Cerebellar cortex (tissue), 1 donor: ENCODE data around the gene HSPB7.
A peak's percentile ranks its signal among the peaks of the same experiment; 100 is the strongest.
"Not testable (repeated sequence)": the region's sequence is repeated elsewhere in the genome, so short reads cannot be mapped to it uniquely, and the experiment has no call there.

ENCODE experiments used
- DNase-seq: peaks from one replicate; pipeline ENCODE4 v3.0.0-alpha.2; 2015; ENCODE audit warnings: low spot score

The HSPB7 gene

DNA sequence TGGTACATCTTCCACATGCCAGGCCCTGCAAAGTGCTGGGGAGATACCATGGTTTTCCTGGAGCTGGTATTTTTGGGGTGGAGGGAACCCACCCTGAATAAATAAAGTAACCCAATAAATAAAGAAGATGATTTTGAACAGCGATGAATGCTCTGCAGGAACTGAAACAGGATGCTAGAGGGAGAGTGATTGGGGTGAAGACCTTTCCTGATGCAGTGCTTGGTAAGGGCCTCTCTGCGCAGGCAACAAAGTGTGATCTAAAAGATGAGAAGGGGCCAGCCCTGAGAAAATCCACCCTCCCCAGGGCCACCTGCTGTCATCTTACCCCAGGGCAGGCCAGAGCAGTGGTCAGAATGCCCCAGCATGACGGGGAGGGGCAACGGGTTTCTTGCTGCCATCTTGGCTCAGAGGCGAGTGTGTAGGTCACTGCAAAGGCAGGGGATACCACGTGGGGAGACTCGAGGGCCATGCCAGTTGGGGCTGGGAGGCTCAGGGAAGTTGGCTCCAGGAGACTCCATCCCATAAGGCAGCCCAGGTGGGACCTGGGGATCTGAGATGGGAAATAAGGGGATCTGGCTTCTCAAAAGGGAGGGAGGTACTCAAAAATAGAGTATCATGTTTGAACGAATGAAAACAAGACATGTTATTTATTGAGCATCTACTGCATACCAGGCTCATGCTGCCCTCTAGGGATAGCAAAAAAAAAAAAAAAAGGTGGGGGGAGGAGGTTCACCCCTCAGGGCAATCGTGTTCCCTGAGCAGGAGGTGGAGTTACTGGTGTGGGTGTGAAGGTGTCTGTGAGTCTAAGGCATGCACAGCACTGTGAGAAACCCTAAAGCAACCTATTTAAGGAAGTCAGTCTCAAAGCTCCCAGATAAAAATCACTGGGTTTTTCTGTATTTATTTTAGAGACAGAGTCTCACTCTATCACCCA lies 11.0 kb downstream of the HSPB7 start:
- DNase-seq: no peak

DNA sequence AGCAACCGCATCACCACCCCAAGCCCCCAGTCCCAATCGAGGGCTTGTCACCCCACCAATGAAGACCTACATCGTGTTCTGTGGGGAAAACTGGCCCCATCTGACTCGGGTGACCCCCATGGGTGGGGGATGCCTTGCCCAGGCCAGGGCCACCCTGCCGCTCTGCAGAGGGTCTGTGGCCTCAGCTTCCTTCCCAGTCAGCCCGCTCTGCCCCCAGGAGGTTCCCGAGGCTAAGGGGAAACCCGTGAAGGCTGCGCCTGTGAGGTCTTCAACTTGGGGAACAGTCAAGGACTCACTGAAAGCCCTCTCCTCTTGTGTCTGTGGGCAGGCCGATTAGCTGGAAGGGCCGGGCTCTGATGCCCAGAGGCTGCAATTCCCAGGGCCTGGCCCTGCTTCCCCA lies 11.8 kb downstream of the HSPB7 start:
- DNase-seq: no peak

DNA sequence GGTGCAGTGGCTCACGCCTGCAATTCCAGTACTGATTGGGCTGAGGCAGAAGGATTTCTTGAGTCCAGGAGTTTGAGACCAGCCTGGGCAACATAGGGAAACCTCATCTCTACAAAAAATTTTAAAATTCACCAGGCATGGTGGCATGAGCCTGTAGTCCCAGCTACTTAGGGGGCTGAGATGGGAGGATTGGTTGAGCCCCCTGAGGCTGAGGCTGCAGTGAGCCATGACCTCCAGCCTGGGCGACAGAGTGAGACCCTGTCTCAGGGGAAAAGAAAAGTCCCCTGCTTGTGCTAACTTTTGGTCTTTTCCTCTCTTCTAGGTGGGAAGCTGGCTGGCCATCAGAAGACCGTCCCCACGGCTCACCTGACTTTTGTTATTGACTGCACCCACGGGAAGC lies 12.2 kb downstream of the HSPB7 start:
- no peak for DNase-seq

DNA sequence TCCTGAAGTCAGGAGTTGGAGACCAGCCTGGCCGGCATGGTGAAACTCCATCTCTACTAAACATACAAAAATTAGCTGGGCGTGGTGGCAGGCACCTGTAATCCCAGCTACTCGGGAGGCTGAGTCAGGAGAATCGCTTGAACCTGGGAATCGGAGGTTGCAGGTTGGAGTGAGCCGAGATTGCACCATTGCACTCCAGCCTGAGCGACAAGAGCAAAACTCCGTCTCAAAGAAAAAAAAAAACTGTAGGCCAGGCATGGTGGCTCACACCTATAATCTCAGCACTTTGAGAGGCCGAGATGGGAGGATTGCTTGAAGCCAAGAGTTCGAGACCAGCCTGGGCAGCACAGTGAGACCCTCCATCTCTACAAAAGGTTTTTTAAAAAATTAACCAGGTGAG lies 16.6 kb downstream of the HSPB7 start:
- not testable (repeated sequence) for DNase-seq

DNA sequence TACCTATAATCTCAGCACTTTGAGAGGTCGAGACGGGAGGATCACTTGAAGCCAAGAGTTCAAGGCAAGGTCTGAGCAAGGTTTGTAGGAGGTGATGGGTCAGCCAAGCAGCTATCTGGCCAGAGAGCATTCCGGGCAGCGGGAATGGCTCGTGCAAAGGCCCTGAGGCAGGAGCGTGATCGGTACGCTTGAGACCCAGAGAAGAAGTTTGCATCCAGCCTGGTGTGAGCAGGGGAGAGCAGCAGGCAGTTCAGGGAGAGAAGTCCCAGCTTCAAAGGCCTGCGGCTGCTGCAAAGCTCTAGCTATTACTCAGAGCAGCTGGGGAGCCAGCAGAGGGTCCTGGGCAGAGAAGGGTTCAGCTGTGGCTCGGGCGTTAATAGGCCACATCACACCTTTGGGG lies 18.9 kb downstream of the HSPB7 start:
- no peak for DNase-seq

DNA sequence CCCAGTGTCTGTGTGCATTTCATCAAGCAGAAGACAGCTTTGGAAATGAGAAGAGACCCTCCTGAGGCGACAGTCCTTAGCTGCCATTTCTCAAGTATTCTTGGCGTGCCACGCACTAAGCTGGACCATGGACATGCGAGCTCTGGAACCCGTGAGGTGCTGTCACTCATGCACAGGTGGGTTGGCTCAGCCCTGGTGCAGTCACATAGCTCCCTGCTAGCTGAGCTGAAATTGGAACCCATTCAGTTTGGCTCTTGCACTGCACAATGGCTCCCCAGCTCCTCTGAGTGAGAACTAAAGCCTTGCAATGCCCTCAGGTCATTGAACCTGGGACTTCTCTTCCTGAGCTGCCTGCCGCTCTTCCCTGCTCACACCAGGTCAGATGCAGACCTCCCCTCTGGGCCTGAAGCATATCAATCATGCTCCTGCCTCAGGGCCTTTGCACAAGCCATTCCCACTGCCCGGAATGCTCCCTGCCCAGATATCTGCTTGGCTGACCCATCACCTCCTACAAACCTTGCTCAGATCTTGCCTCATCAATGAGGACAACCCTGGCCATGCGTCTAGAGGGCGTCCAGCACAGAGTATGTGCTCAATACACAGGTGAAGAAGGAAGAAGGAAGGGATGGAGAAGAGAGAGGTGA lies 20.1 kb downstream of the HSPB7 start:
- DNase-seq: no peak

DNA sequence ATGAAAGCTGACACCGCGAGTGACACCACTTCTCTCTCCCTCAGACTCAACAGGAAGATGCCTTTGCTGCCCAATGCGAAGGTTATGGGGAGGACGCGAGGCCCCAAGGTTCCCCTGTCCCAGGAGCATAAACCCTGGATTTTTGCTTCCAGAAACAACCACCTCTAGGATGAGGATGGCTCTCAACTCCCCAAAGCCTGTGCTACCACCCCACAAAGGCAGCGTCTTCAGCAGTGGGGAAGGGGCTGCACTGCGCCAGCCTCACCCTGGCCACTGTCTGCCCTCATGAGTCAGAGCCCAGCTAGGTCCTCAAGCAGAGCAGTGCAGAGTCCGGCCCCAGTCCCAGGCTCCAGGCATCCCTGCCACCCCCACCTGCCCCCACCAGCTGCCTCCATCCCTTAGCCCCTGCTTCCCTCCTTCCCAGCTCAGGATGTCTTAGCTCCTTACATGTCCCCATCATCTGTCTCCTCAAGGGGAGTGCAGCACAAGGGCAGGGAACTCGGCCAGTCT lies 20.7 kb downstream of the HSPB7 start:
- DNase-seq: no peak

DNA sequence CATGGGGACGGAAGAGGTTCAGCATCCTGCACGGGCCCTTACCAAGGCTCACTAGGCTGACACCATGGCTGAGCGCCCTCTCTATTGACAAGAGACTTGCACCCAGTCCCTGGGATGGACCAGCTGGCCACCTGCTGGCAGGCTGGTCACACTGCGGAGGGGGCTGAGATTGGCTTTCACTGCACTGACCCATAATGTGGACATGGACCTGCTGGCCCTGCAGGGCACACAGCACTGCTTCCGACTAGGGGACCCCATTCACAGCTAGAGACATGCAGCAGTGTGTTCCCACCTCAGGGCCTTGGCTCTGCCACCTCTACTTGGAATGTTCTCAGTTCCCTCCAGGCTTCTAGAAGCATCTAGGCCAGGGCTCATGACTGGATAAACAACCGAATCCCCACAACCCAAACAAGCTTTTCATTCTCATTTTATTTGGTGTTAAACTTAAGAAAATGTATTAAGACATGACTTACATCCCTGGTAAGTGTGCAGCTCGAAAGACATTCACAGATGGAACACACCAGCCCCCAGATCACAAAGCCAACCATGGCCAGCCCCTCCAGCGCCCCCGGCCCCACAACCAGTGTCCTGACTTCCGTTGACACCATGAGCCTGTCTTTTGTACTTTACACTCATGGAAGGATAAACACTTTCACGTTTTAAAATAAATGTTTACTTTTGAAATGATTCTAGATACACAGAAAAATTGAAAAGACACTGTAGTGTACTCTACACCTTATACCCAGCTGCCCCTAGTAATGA lies 23.1 kb downstream of the HSPB7 start:
- DNase-seq: peak; percentile 31

DNA sequence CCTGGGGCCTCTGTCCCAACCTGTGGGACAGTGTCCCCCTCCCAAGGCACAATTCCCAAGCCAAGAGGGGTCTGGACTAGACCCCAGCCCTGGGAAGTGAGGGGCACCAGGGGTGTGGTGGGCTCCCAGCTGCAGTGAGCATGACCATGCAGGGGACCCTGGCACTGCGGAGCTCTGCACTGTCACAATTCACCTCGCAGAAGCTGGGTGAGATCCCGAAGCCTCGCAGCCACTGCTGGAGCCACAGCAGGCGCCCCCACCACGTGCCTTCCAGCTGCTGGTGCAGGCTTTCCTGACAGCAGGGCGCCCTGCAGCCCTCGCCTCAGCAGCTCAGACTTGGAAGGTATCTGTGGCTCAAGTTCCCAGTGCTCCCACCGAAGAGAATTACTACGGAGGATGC lies 23.8 kb downstream of the HSPB7 start:
- no peak for DNase-seq

DNA sequence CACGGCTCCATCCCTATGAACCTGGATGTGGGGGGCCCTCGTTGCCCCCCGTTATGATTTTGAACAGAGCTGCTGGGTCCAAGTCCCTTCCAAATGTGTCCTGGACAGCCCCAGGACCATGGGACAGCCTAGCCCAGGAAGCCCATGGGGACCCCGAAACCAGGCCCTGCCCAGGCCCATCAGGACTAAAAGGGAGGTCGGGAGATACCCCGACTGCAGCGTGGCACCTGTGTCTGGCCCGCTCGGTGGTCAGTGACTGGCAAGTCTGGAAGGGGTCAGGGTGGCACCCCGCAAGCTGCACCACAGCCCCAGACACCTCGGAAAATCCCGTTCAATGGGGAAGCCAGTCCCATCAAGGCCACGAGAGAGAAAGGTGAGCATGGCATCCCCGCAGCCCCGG lies 24.2 kb downstream of the HSPB7 start:
- no peak for DNase-seq

DNA sequence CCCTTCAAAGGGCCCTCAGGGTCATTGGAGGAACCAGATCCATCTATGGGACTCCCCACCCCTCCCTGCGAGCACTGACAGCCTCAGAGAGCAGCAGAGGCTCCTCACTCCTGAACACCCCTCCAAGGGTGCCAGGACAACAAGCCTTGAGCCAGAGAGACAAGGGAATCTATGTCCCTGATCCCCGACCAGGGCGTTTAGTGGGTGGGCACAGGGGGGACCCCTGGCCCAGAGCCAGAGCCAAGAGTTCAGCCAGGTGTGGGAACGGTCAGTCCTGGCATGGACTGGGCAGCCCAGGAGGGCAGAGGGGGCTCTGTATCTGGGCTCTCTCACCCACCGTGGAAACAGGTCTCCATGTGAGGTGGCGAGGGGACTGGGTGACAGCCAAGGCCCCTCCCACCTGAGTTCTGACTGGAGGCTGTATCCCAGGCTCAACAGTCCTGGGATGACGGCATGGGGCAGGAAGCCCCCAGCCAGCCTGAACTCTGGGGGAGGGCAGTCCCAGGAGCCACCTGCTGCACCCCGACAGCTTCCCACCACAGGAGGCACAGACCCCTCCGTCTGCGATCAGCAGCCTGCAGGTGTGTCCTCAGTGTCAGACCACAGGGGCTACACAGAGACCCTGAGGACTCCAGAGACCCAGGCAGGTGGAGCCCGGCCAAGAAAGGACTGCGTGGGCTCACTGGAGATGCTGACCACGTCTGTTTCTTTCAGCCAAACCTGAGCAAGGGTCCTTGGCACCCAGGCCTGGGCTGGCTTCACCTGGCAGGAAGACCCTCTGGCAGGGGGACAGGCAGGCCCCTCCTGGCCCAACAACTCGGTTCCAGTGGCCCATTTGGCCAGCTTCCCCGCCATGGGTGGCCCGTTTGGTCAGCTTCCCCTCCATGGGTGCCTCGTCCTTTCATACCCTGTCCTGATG lies 25.0 kb downstream of the HSPB7 start:
- DNase-seq: no peak

DNA sequence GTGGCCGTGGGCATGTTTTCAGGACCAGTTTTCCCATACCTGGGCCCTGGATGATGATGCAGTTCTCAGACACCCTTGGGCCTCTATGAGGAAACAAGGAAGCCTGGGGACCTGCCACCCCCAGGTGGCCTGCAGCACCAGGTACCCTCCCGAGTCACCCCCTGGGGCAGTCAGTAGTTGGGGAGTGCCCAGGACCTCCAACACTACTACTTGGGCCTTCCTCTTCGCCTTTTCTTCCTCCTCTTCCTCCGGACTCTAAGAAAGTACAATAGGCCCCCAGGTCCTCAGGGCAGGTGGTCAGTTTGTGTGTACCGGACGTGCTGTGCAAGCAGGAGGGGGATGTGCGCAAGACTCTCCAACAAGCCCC lies 25.7 kb downstream of the HSPB7 start:
- no peak for DNase-seq

DNA sequence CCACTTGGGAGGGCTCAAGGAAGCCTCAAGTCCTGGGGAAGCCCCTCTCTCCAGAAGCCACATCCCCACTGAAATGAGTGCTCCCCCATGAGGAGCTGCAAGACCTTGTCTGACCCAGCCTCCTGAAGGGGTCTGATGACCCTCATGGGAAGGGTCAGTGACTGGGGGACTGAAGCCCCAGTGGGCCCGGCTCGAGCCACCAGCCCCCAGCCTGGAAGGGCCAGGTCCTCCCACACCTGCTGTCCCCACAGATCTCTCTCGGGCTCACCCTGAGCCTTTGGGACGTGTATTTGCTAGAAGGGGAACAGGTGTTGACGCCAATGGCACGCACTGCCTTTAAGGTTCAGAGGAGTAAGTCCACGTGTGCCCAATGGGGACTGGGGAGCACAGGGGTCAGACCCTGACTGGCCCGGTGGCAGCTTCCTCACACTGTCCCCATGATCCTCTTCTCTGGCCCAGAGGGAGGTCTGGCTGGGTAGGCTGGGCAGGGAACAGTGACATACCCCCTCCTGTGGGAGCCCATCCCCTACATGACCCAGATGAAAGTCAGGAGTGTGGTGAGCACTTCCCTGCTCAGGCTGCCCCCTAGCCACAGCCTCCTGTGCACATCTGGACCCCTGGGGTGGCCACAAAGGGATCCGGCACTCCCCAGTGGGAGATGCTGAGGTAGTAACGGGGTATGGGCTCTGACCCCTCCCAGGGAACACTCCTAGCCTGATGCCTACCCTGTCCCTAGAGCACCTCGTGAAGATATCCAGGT lies 26.2 kb downstream of the HSPB7 start:
- no peak for DNase-seq

DNA sequence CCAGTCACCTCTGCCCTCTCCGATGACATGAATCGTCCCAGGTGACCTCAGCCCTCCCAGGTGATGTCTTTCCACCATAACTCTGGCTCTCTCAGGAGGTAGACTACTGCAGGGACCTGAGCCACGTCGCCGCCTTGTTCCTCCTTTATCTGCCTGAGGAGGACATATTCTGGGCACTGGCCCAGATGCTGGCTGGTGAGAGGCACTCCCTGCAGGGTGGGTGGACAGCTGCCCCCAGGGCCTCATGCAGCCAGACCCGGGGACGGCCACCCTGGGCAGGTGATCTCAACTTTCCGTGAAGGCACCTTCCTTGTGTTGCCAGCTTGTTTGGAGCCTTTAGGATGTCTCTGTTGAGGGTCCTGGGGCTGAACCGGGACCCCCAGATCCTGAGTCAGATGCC lies 28.1 kb downstream of the HSPB7 start:
- peak; percentile 10 for DNase-seq

DNA sequence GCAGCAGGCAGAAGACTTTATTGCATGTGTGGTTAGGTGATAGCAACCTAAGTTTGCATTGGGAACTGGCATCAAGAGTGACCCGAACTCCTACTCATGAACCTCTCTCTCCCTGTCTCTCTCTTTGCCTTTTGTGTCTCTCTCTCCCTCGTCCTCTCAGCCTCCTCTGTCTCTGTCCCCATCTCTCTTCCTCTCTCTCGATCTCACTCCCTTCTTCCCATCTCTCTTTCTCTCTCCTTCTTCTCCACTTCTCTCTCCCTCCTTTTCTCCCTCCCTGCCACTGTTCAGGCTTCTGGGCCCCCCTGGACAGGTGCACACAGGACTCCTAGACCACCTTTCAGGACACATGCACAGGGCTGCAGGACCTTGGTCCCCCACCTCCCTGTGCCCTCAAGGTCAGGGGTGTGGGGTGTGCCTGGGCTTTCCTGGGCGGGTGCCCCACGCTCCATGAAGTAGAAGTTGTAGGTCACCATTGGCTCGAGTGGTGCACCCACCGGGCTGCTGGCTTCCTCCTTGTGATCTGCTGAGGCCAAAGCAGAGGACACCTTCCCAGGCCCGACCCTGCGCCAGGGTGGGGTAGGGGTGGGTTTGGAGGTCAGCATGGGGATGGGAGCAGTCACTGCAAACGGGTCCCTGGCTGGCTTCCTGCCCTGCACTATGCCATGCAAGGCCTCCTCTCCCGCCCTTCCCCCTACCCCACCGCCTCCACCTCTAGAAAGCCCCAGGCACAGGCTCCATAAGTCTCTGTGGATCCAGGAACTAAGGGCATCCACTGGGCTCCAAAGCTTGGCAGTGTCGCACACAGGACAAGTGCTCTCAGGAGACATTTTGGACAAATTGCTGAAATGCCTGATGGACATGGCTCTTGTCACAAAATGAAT lies 28.7 kb downstream of the HSPB7 start:
- no peak for DNase-seq

DNA sequence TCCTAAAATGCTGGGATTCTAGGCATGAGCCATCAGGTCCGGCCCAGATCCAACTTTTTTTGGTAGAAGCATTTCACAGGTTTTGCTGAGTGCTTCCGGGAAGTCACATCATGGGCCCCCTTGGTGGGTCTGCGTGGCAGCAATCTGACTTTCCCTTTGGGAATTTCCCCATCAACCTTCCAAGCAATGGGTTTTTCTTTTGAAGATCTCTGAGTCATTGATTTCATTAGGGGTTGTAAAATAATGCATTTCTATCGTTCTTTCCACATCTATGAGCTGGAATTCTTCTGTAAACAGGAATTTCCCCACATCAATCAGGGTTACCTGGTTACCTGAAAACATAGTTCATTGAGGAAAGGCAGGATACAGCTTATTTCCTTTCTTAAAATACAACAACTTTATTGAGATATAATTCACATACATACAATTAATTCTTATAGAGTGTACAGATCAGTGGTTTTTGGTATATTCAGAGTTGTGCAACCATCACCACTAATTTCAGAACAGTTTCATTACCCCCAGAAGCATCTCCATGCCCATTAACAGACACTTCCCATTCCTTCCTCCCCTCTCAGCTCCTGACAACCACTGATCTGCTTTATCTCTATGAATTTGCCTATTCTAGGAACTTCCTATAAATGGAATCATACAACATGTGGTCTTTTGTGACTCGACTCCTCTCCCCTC lies 32.1 kb downstream of the HSPB7 start:
- DNase-seq: no peak

DNA sequence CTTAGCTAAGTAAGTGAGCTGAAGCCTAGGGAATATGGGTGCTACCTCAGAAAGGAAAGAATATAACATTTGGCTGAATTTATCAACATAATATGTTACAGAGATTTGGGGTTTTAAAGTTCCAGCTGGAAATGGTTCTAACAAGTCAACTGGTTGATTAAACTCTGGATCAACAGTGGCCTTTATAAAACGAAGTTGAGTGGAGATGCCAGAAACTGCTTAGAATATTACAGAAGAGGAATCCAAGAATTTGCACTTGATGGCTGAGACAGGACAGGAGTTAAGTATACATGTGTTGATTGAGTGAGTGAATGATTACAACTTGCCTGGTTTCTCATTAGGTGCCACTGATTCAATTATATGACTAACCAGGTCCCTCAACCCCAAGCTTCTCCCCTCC lies 34.6 kb downstream of the HSPB7 start:
- no peak for DNase-seq

DNA sequence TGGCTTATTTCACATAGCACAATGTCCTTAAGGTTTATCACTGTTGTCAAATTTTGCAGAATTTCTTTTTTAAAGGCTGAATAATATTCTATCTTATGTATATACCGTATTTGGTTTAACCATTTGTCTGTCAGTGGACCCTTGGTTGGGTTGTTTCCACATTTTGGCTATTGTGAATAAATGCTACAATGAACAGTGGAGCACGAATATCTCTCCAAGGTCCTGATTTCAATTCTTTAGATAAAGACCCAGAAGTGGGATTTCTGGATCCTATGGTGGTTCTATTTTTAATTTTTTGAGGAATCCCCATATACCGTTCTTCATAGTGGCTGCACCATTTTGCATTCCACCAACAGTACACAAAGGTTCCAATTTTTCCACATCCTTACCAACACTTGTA lies 36.2 kb downstream of the HSPB7 start:
- no peak for DNase-seq

DNA sequence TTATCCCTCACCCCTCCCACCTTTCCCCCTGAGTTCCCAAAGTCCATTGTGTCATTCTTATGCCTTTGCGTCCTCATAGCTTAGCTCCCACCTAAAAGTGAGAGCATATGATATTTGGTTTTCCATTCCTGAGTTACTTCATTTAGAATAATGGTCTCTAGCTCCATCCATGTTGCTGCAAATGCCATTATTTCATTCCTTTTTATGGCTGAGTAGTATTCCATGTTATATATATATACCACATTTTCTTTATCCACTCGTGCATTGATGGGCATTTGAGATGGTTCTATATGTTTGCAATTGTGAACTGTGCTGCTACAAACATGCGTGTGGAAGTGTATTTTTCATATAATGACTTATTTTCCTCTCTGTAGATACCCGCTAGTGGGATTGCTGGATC lies 39.9 kb downstream of the HSPB7 start:
- not testable (repeated sequence) for DNase-seq
